IPS DF 19.7 (cell line): ENCODE data around the gene SGIP1.
"Not testable (repeated sequence)": the region's sequence is repeated elsewhere in the genome, so short reads cannot be mapped to it uniquely, and the experiment has no call there.

Source experiments
- DNase-seq: peaks from one replicate; pipeline ENCODE4 v3.0.0-alpha.2; 2013; ENCODE audit warnings: low read depth, low spot score

The SGIP1 gene

GRCh38 chr1:66730462-66730861 lies 196.5 kb downstream of the SGIP1 start:
- peak; percentile 45 for DNase-seq

GRCh38 chr1:66731170-66731865 lies 197.4 kb downstream of the SGIP1 start:
- no peak for DNase-seq

GRCh38 chr1:66732407-66733166 lies 198.6 kb downstream of the SGIP1 start:
- no peak for DNase-seq

- no peak for DNase-seq
Observed at GRCh38 chr1:66733348-66734017, 199.5 kb downstream of the SGIP1 start.

- not testable (repeated sequence) for DNase-seq
Observed at GRCh38 chr1:66734531-66734930, 200.6 kb downstream of the SGIP1 start.

GRCh38 chr1:66737836-66738235 lies 203.9 kb downstream of the SGIP1 start:
- DNase-seq: no peak

GRCh38 chr1:66739401-66740157 lies 205.6 kb downstream of the SGIP1 start:
- no peak for DNase-seq

GRCh38 chr1:66745451-66745850 lies 211.5 kb downstream of the SGIP1 start:
- no peak for DNase-seq

- no peak for DNase-seq
Observed at GRCh38 chr1:66747501-66747900, 213.5 kb downstream of the SGIP1 start.

GRCh38 chr1:66750577-66750976 lies 216.6 kb downstream of the SGIP1 start:
- DNase-seq: no peak

- DNase-seq: no peak
Observed at GRCh38 chr1:66751160-66751559, 217.2 kb downstream of the SGIP1 start.

GRCh38 chr1:66752000-66752592 lies 218.1 kb downstream of the SGIP1 start, which contains the start of gene DYNLT5:
TSS of gene DYNLT5 (plus strand) at chr1:66752459. CDS start at chr1:66754659, 2,200 bp downstream.
- peak; percentile 35 for DNase-seq

- DNase-seq: no peak
Observed at GRCh38 chr1:66752671-66753371, 218.9 kb downstream of the SGIP1 start.

- DNase-seq: no peak
Observed at GRCh38 chr1:66757722-66758240, 223.8 kb downstream of the SGIP1 start.

GRCh38 chr1:66758241-66758755 lies 224.3 kb downstream of the SGIP1 start:
- DNase-seq: no peak

GRCh38 chr1:66760506-66760905 lies 226.6 kb downstream of the SGIP1 start:
- no peak for DNase-seq

- no peak for DNase-seq
Observed at GRCh38 chr1:66761221-66761620, 227.3 kb downstream of the SGIP1 start.

GRCh38 chr1:66764994-66765578 lies 231.1 kb downstream of the SGIP1 start:
- no peak for DNase-seq

- DNase-seq: no peak
Observed at GRCh38 chr1:66767626-66768025, 233.7 kb downstream of the SGIP1 start.

GRCh38 chr1:66768965-66769364 lies 235.0 kb downstream of the SGIP1 start:
- no peak for DNase-seq
